ENCODE results near the gene MDM1.

DNA sequence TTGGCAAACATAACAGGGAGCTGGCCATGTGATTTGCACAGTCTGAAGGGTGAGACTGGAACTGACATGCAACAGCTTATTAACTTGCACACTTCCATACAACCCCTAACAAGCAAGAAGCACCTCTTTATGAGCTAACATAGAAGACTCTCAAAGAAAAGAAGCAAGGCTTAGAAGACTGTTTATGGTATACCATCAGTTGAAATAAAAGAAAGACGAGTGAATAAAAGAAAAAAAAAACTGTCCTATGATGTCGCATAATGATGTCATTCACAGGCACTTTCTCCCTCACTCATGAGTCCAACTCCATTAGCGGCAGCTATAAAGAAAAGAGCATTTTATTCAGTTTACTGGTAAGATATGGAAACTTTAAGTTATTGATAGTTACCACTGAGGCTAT, 3.3 kb upstream of the MDM1 start:
- TF ChIP-seq POLR2AphosphoS5 (IDR thresholded peaks at IDR 0.05; ENCODE audit: low read depth, low read length) (no peak), POLR2A (IDR thresholded peaks at IDR 0.05; ENCODE audit: low read depth, low read length) (no peak), TAF1 (IDR thresholded peaks at IDR 0.05; ENCODE audit: low read depth, low read length) (no peak)

Measured in GM12891 (cell line).